PC-9 (cell line): ENCODE data around the gene BHLHA15.

Experiments
- CTCF ChIP-seq: fragments of 200-600 bp; sonication (generic); conservative IDR thresholded peaks from 2 replicates; pipeline ENCODE4 v1.6.1; 2017; ENCODE audit warnings: mixed run types, antibody characterized with exemption, mild to moderate bottlenecking, moderate library complexity
- EZH2 ChIP-seq: fragments of 200-600 bp; sonication (generic); IDR thresholded peaks from 2 replicates; pipeline ENCODE4 v1.8.0; 2017; ENCODE audit warnings: antibody characterized with exemption, low read depth

- TF ChIP-seq CTCF: no peak
- TF ChIP-seq EZH2: no peak
Observed at GRCh38 chr7:98209166-98209920, 1.9 kb upstream of the BHLHA15 start.
